Right atrium auricular region (tissue), 2 donors: ENCODE measurements around the gene VHLL. TPM values are rescaled to one million over a fixed set of nuclear protein-coding genes. Genes with fewer than 3 reads are reported as not detected.

Experiments
- DNase-seq: peaks from one replicate; pipeline ENCODE4 v3.0.0-alpha.2; 2019; ENCODE audit warnings: low spot score
- H3K27ac ChIP-seq, 2 donors: fragments of 200-600 bp; sonication (generic); 1 replicate in 1 of 2; 2 replicates in 1 of 2; pipeline ENCODE4 v1.5.1; 2016 to 2019
- H3K27me3 ChIP-seq, 2 donors: fragments of 200-600 bp; sonication (generic); one replicate each; pipeline versions ENCODE4 v1.5.1 to v1.6.0; 2017 to 2019
- H3K36me3 ChIP-seq: fragments of 200-600 bp; sonication (generic); one replicate; pipeline ENCODE4 v1.5.1; 2016
- H3K4me1 ChIP-seq, 2 donors: fragments of 200-600 bp; sonication (generic); one replicate each; pipeline versions ENCODE4 v1.5.1 to v1.6.0; 2017 to 2019
- H3K4me3 ChIP-seq, 2 donors: fragments of 200-600 bp; sonication (generic); 1 replicate in 1 of 2; 2 replicates in 1 of 2; pipeline ENCODE4 v1.5.1; 2017 to 2019; ENCODE audit warnings: mild to moderate bottlenecking in 1 of 2, moderate library complexity in 1 of 2
- H3K9me3 ChIP-seq, 2 donors: fragments of 200-600 bp; sonication (generic); one replicate each; pipeline ENCODE4 v1.5.1; 2019
- CTCF ChIP-seq, 2 donors: fragments of 200-600 bp; sonication (generic); IDR thresholded peaks; one replicate each; pipeline ENCODE4 v1.5.1; 2019; ENCODE audit warnings: antibody characterized with exemption in 2 of 2
- total RNA-seq, 2 donors: library from RNA; depleted of rRNA; stranded (reverse); fragments of >200 nt; gene quantifications; one replicate each; pipeline ENCODE4 v1.1.0, GENCODE V29; 2016

The VHLL gene
- total RNA-seq, 2 donors from 2014 or later: not detected

- no peak for DNase-seq
- H3K9me3 ChIP-seq: no peaks in the 10 kb centered on the region
- no peak overlapping the region for H3K27ac ChIP-seq
- no peak overlapping the region for H3K4me3 ChIP-seq
- peak in 1 of 2 donors; percentile 53 for TF ChIP-seq CTCF (IDR thresholded peaks at IDR 0.05)
- H3K36me3 ChIP-seq: peaks cover 95% of the 10 kb centered on the region
- H3K27me3 ChIP-seq: no peaks in the 10 kb centered on the region
- H3K4me1 ChIP-seq: no peaks in the 10 kb centered on the region
Observed at GRCh38 chr1:156319664-156320063, 20.6 kb upstream of the VHLL start.

GRCh38 chr1:156316909-156317308, 17.8 kb upstream of the VHLL start:
- peaks cover 92% of the 10 kb centered on the region for H3K36me3 ChIP-seq
- no peak for DNase-seq
- H3K4me3 ChIP-seq: no peak overlapping the region
- no peaks in the 10 kb centered on the region for H3K4me1 ChIP-seq
- TF ChIP-seq CTCF (IDR thresholded peaks at IDR 0.05): no peak
- H3K27ac ChIP-seq: no peak overlapping the region
- H3K27me3 ChIP-seq: no peaks in the 10 kb centered on the region
- H3K9me3 ChIP-seq: no peaks in the 10 kb centered on the region

GRCh38 chr1:156310962-156311361, 11.9 kb upstream of the VHLL start:
- no peak for TF ChIP-seq CTCF (IDR thresholded peaks at IDR 0.05)
- Histone ChIP-seq H3K4me3 (no peak overlapping the region), H3K4me1 (no peaks in the 10 kb centered on the region), H3K27ac (no peak overlapping the region), H3K9me3 (no peaks in the 10 kb centered on the region), H3K27me3 (no peaks in the 10 kb centered on the region), H3K36me3 (peaks cover 82% of the 10 kb centered on the region)
- no peak for DNase-seq

GRCh38 chr1:156308078-156308477, 9.0 kb upstream of the VHLL start:
- Histone ChIP-seq H3K4me1 (no peaks in the 10 kb centered on the region), H3K27me3 (no peaks in the 10 kb centered on the region), H3K4me3 (no peak overlapping the region), H3K9me3 (no peaks in the 10 kb centered on the region), H3K36me3 (peaks cover 58% of the 10 kb centered on the region), H3K27ac (no peak overlapping the region)
- DNase-seq: no peak
- TF ChIP-seq CTCF (IDR thresholded peaks at IDR 0.05): no peak

- Histone ChIP-seq H3K27me3 (no peaks in the 10 kb centered on the region), H3K27ac (no peak overlapping the region), H3K9me3 (no peaks in the 10 kb centered on the region), H3K36me3 (peaks cover 30% of the 10 kb centered on the region), H3K4me1 (no peaks in the 10 kb centered on the region), H3K4me3 (no peak overlapping the region)
- no peak for DNase-seq
- no peak for TF ChIP-seq CTCF (IDR thresholded peaks at IDR 0.05)
Observed at GRCh38 chr1:156305215-156305614, 6.1 kb upstream of the VHLL start.

GRCh38 chr1:156303241-156303640, 4.1 kb upstream of the VHLL start:
- no peaks in the 10 kb centered on the region for H3K4me1 ChIP-seq
- no peak overlapping the region for H3K27ac ChIP-seq
- H3K36me3 ChIP-seq: peaks cover 10% of the 10 kb centered on the region
- H3K27me3 ChIP-seq: no peaks in the 10 kb centered on the region
- TF ChIP-seq CTCF (IDR thresholded peaks at IDR 0.05): no peak
- no peak overlapping the region for H3K4me3 ChIP-seq
- H3K9me3 ChIP-seq: no peaks in the 10 kb centered on the region
- no peak for DNase-seq
